Natural killer cell treated with Interleukin-12 subunit alpha and Interleukin-12 subunit beta and Interleukin-15 and Interleukin-18, amount 100 ng/mL, for 72 hours (primary cell): ENCODE results near the gene WWP2. TPM values are rescaled to one million over a fixed set of nuclear protein-coding genes. Genes with fewer than 3 reads are reported as not detected.

Source experiments
- ATAC-seq, 2 donors: fragments of 150-1000 bp; cut with Tn5 transposase in 1 of 2; sonication (Bioruptor Pico), chemical (Tn5 transposase) in 1 of 2; 2 replicates each; pipeline ENCODE4 v1.10.0; 2021
- DNase-seq: peaks from one replicate; pipeline ENCODE4 v3.0.0; 2022; ENCODE audit warnings: low spot score
- H3K27ac Mint-ChIP-seq, 2 donors: 1 replicate in 1 of 2; 2 replicates in 1 of 2; pipeline ENCODE4 v1.8.0; 2022; ENCODE audit warnings: mixed read lengths in 2 of 2, mild to moderate bottlenecking in 1 of 2, moderate library complexity in 1 of 2
- H3K27me3 Mint-ChIP-seq, 2 donors: 1 replicate in 1 of 2; 2 replicates in 1 of 2; pipeline ENCODE4 v1.8.0; 2022; ENCODE audit warnings: mixed read lengths in 2 of 2
- H3K36me3 Mint-ChIP-seq: one replicate; pipeline ENCODE4 v1.8.0; 2022; ENCODE audit warnings: mixed read lengths
- H3K4me1 Mint-ChIP-seq, 2 donors: 1 replicate in 1 of 2; 2 replicates in 1 of 2; pipeline ENCODE4 v1.8.0; 2022; ENCODE audit warnings: low read depth in 2 of 2, mixed read lengths in 2 of 2, mild to moderate bottlenecking in 1 of 2
- H3K4me3 Mint-ChIP-seq: one replicate; pipeline ENCODE4 v1.8.0; 2022; ENCODE audit warnings: mixed read lengths
- H3K9me3 Mint-ChIP-seq: 2 replicates; pipeline ENCODE4 v1.8.0; 2022; ENCODE audit warnings: mixed read lengths
- total RNA-seq, 2 donors: library from RNA; stranded (reverse); gene quantifications; one replicate each; pipeline ENCODE4 v1.2.3, GENCODE V29; 2022

WWP2 gene
- total RNA-seq, 2 donors from 2014 or later = 82.8 to 93.2 TPM

DNA sequence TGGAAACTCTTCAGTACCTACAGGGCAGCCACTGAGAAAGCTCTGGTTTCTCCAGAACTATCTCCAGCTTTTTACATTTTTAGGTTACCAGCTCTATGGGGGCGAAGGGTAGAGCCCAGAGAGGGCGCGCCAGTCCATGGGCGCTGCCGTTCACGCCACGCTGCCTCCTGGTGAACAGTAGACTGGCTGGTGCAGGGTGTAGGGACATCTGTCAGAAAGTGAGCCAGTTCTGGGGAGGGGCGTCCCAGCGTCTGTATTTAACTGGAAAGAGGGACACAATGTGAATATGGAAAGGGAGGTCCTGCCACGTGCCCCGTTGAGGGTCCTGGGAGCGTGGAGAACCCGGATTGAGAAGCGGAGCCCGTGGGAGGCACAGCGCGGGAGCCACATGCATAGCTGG is 172.6 kb downstream of the WWP2 start:
- ATAC-seq (no peak), DNase-seq (no peak)
- Mint-ChIP-seq H3K36me3 (no peaks in the 10 kb centered on the region), H3K27me3 (no peaks in the 10 kb centered on the region), H3K4me1 (peaks cover 0 to 6% of the 10 kb centered on the region in 2 donors), H3K4me3 (no peak overlapping the region), H3K9me3 (no peaks in the 10 kb centered on the region), H3K27ac (no peak overlapping the region)

DNA sequence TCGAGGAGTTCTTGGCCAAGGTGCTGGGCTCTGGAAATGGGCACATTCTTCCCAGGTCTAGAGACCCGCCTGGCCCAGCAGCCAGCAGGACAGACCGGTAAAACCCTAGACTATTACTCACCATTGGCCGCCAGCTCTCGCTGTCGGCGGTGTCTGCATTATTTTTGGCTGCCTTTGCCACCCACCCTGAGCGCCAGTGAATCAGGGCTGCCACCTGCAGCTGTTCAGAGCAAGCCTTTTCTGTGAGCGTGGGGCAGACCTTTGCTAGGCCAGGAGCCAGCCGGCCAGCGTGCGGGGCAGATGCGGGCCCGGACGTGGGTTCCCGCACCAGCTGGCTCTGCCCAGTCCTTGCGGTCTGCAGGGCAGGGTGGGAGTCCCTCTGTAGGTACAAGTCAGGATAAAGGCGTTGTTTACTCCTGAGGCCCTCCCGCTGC is 173.2 kb downstream of the WWP2 start:
- Mint-ChIP-seq H3K36me3 (no peaks in the 10 kb centered on the region), H3K4me1 (peaks cover 0 to 6% of the 10 kb centered on the region in 2 donors), H3K27me3 (no peaks in the 10 kb centered on the region), H3K9me3 (no peaks in the 10 kb centered on the region), H3K4me3 (no peak overlapping the region), H3K27ac (no peak overlapping the region)
- no peak for DNase-seq
- no peak for ATAC-seq

DNA sequence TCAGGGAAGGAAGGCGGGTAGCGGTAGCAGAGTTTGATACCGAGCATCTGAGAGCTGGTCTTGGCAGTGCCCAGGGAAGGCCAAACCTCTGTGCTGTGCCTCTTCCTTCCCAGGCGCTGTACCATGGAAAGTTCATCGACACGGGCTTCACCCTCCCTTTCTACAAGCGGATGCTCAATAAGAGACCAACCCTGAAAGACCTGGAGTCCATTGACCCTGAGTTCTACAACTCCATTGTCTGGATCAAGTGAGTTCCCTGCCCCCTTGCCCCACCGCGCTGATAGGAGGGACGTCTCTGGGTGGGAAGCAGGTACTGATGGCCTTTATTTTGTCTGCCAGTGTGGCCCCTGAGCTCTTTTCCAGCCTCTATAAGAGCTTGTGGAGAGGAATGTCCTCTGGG is 173.6 kb downstream of the WWP2 start:
- DNase-seq (no peak), ATAC-seq (no peak)
- Mint-ChIP-seq H3K4me1 (peaks cover 0 to 6% of the 10 kb centered on the region in 2 donors), H3K9me3 (no peaks in the 10 kb centered on the region), H3K36me3 (no peaks in the 10 kb centered on the region), H3K27ac (no peak overlapping the region), H3K4me3 (no peak overlapping the region), H3K27me3 (no peaks in the 10 kb centered on the region)

GRCh38 chr16:69936252-69936651 is 174.1 kb downstream of the WWP2 start:
- no peak overlapping the region for H3K4me3 Mint-ChIP-seq

GRCh38 chr16:69936751-69937211 is 174.6 kb downstream of the WWP2 start:
- H3K4me1 Mint-ChIP-seq = peaks cover 0 to 6% of the 10 kb centered on the region in 2 donors
- no peaks in the 10 kb centered on the region for H3K9me3 Mint-ChIP-seq
- H3K4me3 Mint-ChIP-seq = no peak overlapping the region
- H3K36me3 Mint-ChIP-seq = no peaks in the 10 kb centered on the region
- H3K27ac Mint-ChIP-seq = no peak overlapping the region
- no peak for ATAC-seq
- H3K27me3 Mint-ChIP-seq = no peaks in the 10 kb centered on the region
- no peak for DNase-seq

More at GRCh38 chr16:69936252-69936651, 174.1 kb downstream of the WWP2 start:
- H3K27ac Mint-ChIP-seq = no peak overlapping the region
- H3K9me3 Mint-ChIP-seq = no peaks in the 10 kb centered on the region
- ATAC-seq (no peak), DNase-seq (no peak)
- H3K4me1 Mint-ChIP-seq = peaks cover 0 to 6% of the 10 kb centered on the region in 2 donors
- no peaks in the 10 kb centered on the region for H3K36me3 Mint-ChIP-seq
- no peaks in the 10 kb centered on the region for H3K27me3 Mint-ChIP-seq

- H3K27ac Mint-ChIP-seq = no peak overlapping the region
- DNase-seq = no peak
- no peaks in the 10 kb centered on the region for H3K9me3 Mint-ChIP-seq
- H3K27me3 Mint-ChIP-seq = no peaks in the 10 kb centered on the region
- no peak for ATAC-seq
- H3K4me1 Mint-ChIP-seq = peaks cover 0 to 6% of the 10 kb centered on the region in 2 donors
- H3K36me3 Mint-ChIP-seq = no peaks in the 10 kb centered on the region
- H3K4me3 Mint-ChIP-seq = no peak overlapping the region
These were observed 175.4 kb downstream of the WWP2 start for GRCh38 chr16:69937465-69937951.

DNA sequence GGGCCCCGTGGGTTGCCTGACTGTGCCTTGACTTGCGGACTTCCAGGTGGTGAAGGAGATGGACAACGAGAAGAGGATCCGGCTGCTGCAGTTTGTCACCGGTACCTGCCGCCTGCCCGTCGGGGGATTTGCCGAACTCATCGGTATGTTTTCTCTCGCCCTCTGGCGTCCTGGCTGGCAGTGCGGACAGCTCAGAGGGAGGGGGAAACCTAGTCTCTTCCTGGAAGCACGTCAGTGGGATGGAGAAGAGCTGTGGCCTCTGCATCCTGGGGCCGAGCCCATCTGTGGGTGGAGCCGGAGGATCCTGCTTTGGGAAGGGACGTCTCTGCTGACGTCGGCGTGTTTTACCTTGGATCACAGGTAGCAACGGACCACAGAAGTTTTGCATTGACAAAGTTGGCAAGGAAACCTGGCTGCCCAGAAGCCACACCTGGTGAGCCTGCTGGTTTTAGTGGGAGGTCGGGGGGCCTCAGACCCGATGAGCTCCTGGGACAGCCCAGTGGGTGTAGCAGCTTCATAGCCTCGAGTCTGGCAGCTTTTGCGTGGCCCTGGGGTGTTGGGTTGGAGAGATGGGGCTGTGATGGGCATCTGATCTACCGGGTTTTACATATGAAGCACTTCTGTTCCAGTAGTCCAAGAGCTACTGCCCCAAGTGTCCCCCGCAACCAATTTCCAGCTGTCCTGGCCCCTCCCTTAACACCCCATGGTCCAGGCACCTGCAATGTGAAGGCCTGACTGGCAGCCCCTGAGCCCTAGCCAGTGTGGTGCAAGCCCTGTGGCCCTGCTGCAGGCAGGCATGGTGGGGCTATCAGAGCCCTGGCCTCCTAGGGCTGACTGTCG is 177.1 kb downstream of the WWP2 start:
- Mint-ChIP-seq H3K27me3 (no peaks in the 10 kb centered on the region), H3K9me3 (no peaks in the 10 kb centered on the region), H3K27ac (no peak overlapping the region), H3K36me3 (no peaks in the 10 kb centered on the region), H3K4me1 (no peaks in the 10 kb centered on the region), H3K4me3 (no peak overlapping the region)
- ATAC-seq (no peak), DNase-seq (no peak)

- no peaks in the 10 kb centered on the region for H3K9me3 Mint-ChIP-seq
- H3K4me3 Mint-ChIP-seq = no peak overlapping the region
- ATAC-seq = no peak
- no peaks in the 10 kb centered on the region for H3K36me3 Mint-ChIP-seq
- no peak overlapping the region for H3K27ac Mint-ChIP-seq
- DNase-seq = no peak
- no peaks in the 10 kb centered on the region for H3K27me3 Mint-ChIP-seq
- H3K4me1 Mint-ChIP-seq = no peaks in the 10 kb centered on the region
These were observed 177.9 kb downstream of the WWP2 start for GRCh38 chr16:69939821-69940585.

DNA sequence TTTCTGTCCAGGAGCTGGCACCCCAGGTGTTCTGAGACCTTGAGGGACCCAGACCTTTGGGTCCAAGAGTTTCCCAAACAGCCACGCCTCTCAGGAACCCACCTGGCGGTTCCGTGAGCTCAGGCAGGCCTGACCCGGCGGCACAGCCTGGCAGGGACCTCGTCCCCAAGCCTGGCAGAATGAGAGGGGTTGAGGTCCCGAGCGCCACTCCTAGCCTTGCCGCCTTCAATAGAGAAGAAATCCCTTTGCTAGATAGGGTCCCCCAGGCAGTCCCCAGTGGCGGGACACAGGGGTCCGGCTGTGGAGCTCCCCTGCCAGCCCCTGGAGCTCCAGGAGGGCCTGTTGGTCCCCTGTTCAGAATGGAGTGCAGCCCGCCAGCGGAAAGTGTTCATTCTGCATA is 178.5 kb downstream of the WWP2 start:
- H3K4me1 Mint-ChIP-seq = no peaks in the 10 kb centered on the region
- H3K27ac Mint-ChIP-seq = no peak overlapping the region
- no peaks in the 10 kb centered on the region for H3K9me3 Mint-ChIP-seq
- no peaks in the 10 kb centered on the region for H3K36me3 Mint-ChIP-seq
- H3K27me3 Mint-ChIP-seq = no peaks in the 10 kb centered on the region
- H3K4me3 Mint-ChIP-seq = no peak overlapping the region
- ATAC-seq (no peak), DNase-seq (no peak)

DNA sequence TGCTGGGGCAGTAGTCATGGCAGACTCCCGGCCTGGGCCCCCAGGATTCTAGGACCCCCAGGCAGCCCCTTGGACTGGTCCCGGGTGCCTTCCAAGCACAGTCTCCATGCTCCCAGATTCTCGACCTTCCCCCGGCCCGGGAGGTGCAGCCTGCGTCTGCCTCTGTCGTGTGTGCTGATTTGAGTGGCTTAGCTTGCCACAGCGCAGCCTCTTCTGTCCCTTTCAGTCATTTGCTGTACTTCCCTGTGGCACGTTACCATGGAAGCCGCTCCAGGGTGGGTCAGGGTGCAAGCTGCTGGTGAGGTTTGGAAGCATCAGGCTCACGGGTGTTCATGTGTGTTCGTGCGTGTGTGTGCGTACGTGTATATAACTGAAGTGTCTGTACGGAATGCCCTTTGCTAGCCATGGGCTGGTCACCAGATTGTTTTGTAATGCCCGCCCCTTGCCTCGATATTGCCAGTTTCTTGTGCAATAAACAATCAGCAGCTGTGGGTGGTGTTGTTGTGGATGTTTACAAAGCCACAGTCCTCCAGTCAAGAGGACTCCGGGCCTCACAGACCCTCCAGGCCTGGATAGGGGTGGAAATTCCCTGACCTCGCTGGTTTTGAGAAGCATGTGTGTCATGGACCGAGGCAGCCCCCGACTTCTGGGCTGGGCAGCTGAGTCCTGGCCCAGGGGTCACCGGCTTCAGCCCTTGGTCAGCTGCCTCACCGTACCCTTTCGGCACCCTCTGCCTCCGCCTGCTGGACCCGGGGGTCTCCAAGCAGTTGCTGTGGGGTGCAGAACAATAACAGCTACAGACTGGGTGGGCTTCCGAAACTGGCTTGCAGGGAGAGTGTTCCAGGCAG is 179.3 kb downstream of the WWP2 start:
- H3K4me1 Mint-ChIP-seq = no peaks in the 10 kb centered on the region
- H3K9me3 Mint-ChIP-seq = no peaks in the 10 kb centered on the region
- ATAC-seq = no peak
- no peaks in the 10 kb centered on the region for H3K27me3 Mint-ChIP-seq
- DNase-seq = no peak
- no peaks in the 10 kb centered on the region for H3K36me3 Mint-ChIP-seq
- H3K27ac Mint-ChIP-seq = no peak overlapping the region
- no peak overlapping the region for H3K4me3 Mint-ChIP-seq

GRCh38 chr16:69942099-69942491 is 180.0 kb downstream of the WWP2 start:
- DNase-seq (no peak), ATAC-seq (no peak)
- Mint-ChIP-seq H3K9me3 (no peaks in the 10 kb centered on the region), H3K27me3 (no peaks in the 10 kb centered on the region), H3K36me3 (no peaks in the 10 kb centered on the region), H3K27ac (no peak overlapping the region), H3K4me1 (no peaks in the 10 kb centered on the region), H3K4me3 (no peak overlapping the region)

DNA sequence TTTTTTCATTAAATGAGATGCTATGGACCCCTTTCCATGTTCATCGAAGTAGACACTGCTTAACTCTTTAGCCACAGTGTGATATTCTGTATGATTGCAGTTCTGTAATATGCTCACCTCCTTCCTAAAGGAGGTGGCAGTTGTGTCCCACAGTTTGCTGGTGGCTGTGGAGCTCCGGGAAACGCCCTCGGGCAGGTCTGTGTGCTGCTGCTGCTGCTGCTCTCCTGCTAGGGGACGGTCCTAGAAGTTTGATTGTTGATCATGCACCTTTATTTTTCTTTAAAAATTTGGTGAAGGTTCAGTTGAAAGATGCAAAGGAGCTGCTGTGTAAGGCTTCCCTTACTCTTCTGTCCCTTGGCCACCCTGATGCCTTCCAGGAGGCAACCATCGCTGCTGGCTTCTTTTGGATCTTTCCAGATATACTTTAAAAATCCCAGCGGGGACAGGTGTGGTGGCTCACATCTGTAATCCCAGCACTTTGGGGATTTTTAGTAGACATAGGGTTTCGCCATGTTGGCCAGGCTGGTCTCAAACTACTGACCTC is 180.6 kb downstream of the WWP2 start:
- Mint-ChIP-seq H3K27me3 (no peaks in the 10 kb centered on the region), H3K4me3 (no peak overlapping the region), H3K4me1 (no peaks in the 10 kb centered on the region), H3K36me3 (no peaks in the 10 kb centered on the region), H3K9me3 (no peaks in the 10 kb centered on the region), H3K27ac (no peak overlapping the region)
- ATAC-seq = no peak
- no peak for DNase-seq
